HepG2 (cell line): ENCODE results near the gene MAP2K2. TPM values are rescaled to one million over a fixed set of nuclear protein-coding genes. Genes with fewer than 3 reads are reported as not detected.

Source experiments
- BHLHE40 ChIP-seq: IDR thresholded peaks from 2 replicates; pipeline ENCODE4 v1.6.1; 2011; ENCODE audit warnings: low read length, improper control_type of control experiment
- FOSL2 ChIP-seq: sonication (generic); formaldehyde crosslinking; IDR thresholded peaks from 2 replicates; pipeline ENCODE4 v1.4.0; 2020; ENCODE audit warnings: missing genetic modification reagents
- MEIS2 ChIP-seq: sonication (generic); formaldehyde crosslinking; IDR thresholded peaks from 2 replicates; pipeline ENCODE4 v1.9.0; 2021; ENCODE audit warnings: mild to moderate bottlenecking, missing genetic modification reagents
- NAIF1 ChIP-seq: sonication (generic); formaldehyde crosslinking; IDR thresholded peaks from 2 replicates; pipeline ENCODE4 v1.5.0; 2020; ENCODE audit warnings: mild to moderate bottlenecking, missing genetic modification reagents, borderline replicate concordance
- NCOA2 ChIP-seq: sonication (generic); formaldehyde crosslinking; IDR thresholded peaks from 2 replicates; pipeline ENCODE4 v1.8.0; 2022; ENCODE audit warnings: inconsistent platforms
- PTBP1 ChIP-seq: fragments of 200-400 bp; formaldehyde crosslinking; IDR thresholded peaks from 2 replicates; pipeline ENCODE4 v1.6.1; 2018; ENCODE audit warnings: low read length, low read depth; ENCODE audit not compliant: poor library complexity, severe bottlenecking
- REXO4 ChIP-seq: sonication (generic); formaldehyde crosslinking; IDR thresholded peaks from 2 replicates; pipeline ENCODE4 v1.8.0; 2022; ENCODE audit warnings: missing genetic modification reagents, mild to moderate bottlenecking, borderline replicate concordance
- SP2 ChIP-seq: sonication (generic); formaldehyde crosslinking; IDR thresholded peaks from 2 replicates; pipeline ENCODE4 v1.5.1; 2020; ENCODE audit warnings: mild to moderate bottlenecking, missing genetic modification reagents
- TAF1 ChIP-seq: sonication (generic); formaldehyde crosslinking; IDR thresholded peaks from 2 replicates; pipeline ENCODE4 v1.4.0; 2020; ENCODE audit warnings: missing genetic modification reagents
- YY1 ChIP-seq: IDR thresholded peaks from 2 replicates; pipeline ENCODE4 v1.6.1; 2011; ENCODE audit warnings: low read length, low read depth, moderate library complexity, mild to moderate bottlenecking; ENCODE audit not compliant: insufficient read depth, insufficient replicate concordance
- ZNF879 ChIP-seq: sonication (generic); formaldehyde crosslinking; IDR thresholded peaks from 2 replicates; pipeline ENCODE4 v1.8.1; 2023; ENCODE audit warnings: missing genetic modification reagents
- polyA plus RNA-seq, 8 experiments: library from polyadenylated mRNA; depleted of rRNA in 3 of 8; stranded (reverse) in 7 of 8; unstranded in 1 of 8; fragments of >200 nt; fragmentation: Illumina TruSeq in 4 of 8; extraction: Trizol in 4 of 8; gene quantifications; 2 replicates each; pipeline versions ENCODE4 v1.2.1 to v1.2.3, GENCODE V29; 2011 to 2016; ENCODE audit warnings: low read depth in 4 of 8, missing spikeins in 1 of 8, mixed read lengths in 1 of 8; ENCODE audit not compliant: insufficient read depth in 1 of 8
- total RNA-seq, 5 experiments: library from RNA; depleted of rRNA; stranded (reverse); fragments of >200 nt; fragmentation: Illumina TruSeq; extraction: Trizol; gene quantifications; 2 replicates each; pipeline ENCODE4 v1.2.3, GENCODE V29; 2016; ENCODE audit warnings: low read depth in 1 of 5
- TF ChIP-seq, protein P1 (sequence below): sonication (generic); IDR thresholded peaks from 2 replicates; pipeline ENCODE4 v1.6.1; 2016; ENCODE audit warnings: low read depth, borderline replicate concordance
- TF ChIP-seq, protein P2 (sequence below): sonication (generic); formaldehyde crosslinking; IDR thresholded peaks from 2 replicates; pipeline ENCODE4 v1.4.0; 2020; ENCODE audit warnings: mild to moderate bottlenecking, missing genetic modification reagents, borderline replicate concordance
- TF ChIP-seq, protein P3 (sequence below): sonication (generic); formaldehyde crosslinking; IDR thresholded peaks from 2 replicates; pipeline ENCODE4 v1.5.1; 2020; ENCODE audit warnings: mild to moderate bottlenecking, missing genetic modification reagents, moderate library complexity
- TF ChIP-seq, protein P4 (sequence below): sonication (generic); formaldehyde crosslinking; IDR thresholded peaks from 2 replicates; pipeline ENCODE4 v1.4.0; 2020; ENCODE audit warnings: mild to moderate bottlenecking, missing genetic modification reagents
- TF ChIP-seq, protein P5 (sequence below): sonication (generic); formaldehyde crosslinking; IDR thresholded peaks from 2 replicates; pipeline ENCODE4 v1.5.0; 2020; ENCODE audit warnings: missing genetic modification reagents, mild to moderate bottlenecking, borderline replicate concordance

MAP2K2 gene
- total and polyA plus RNA-seq, 2 of the 13 experiments (the other 11 are each of a cell fraction or from before 2014, with no cell fraction given), result 70.3 to 80.9 TPM

DNA sequence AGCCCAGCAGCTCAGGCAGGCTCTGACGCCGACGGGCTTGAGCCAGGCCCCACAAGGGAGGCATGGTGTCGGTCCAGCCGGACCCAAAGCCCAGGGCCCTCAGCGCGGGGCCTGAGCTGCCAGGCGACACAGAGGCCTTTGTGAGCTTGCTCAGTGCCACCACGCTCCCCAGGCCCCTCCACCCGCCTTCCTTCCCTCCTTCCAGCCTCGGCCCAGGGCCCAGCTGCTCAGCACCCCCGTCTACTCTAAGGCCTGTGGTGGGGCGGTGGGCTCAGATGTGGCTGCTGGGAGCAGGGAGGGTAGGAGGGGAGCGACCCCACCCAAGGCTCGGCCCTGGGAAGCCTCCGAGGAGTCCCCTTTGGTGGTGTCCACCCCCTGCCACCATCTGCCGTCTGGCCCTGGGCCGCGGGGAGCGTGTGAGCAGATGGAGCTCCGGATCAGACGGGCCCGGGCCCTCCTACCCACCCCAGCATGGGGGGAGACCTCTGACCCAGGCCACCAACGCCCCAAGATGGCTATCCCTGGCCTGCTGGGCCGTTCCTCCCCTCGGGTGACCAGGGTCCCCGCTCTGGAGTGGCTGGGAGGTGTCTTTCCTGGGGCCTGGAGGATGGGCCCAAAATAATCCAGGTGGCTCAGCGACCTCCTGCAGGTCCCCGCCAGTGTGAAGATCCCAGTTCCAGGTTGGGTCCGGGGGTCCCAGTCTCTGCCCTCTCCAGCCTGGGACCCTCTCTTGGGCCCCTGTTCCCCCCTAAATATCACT is 65.0 kb downstream of the MAP2K2 start (continued):
- TF ChIP-seq, protein P1, sequence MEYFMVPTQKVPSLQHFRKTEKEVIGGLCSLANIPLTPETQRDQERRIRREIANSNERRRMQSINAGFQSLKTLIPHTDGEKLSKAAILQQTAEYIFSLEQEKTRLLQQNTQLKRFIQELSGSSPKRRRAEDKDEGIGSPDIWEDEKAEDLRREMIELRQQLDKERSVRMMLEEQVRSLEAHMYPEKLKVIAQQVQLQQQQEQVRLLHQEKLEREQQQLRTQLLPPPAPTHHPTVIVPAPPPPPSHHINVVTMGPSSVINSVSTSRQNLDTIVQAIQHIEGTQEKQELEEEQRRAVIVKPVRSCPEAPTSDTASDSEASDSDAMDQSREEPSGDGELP, result peak; percentile 10; the same call in 1 of the 2 replicates
- TF ChIP-seq YY1, result peak; percentile 18
- TF ChIP-seq PTBP1, result no peak
- TF ChIP-seq SP2, result no peak
- 0 out of 2 replicates have a peak, but pooled peaks have one; percentile 1 for TF ChIP-seq MEIS2 (CRISPR knock-in tag)
- TF ChIP-seq, protein P2, sequence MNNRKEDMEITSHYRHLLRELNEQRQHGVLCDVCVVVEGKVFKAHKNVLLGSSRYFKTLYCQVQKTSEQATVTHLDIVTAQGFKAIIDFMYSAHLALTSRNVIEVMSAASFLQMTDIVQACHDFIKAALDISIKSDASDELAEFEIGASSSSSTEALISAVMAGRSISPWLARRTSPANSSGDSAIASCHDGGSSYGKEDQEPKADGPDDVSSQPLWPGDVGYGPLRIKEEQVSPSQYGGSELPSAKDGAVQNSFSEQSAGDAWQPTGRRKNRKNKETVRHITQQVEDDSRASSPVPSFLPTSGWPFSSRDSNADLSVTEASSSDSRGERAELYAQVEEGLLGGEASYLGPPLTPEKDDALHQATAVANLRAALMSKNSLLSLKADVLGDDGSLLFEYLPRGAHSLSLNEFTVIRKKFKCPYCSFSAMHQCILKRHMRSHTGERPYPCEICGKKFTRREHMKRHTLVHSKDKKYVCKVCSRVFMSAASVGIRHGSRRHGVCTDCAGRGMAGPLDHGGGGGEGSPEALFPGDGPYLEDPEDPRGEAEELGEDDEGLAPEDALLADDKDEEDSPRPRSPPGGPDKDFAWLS (CRISPR knock-in tag), result no peak
- TF ChIP-seq BHLHE40, result no peak
- no peak; the same call in 1 of the 2 replicates for TF ChIP-seq TAF1 (CRISPR knock-in tag)
- TF ChIP-seq REXO4 (CRISPR knock-in tag), result no peak
- TF ChIP-seq ZNF879 (CRISPR knock-in tag), result no peak
- peak; percentile 41; the same call in 1 of the 2 replicates for TF ChIP-seq NAIF1 (CRISPR knock-in tag)
- no peak for TF ChIP-seq FOSL2
- TF ChIP-seq, protein P3, sequence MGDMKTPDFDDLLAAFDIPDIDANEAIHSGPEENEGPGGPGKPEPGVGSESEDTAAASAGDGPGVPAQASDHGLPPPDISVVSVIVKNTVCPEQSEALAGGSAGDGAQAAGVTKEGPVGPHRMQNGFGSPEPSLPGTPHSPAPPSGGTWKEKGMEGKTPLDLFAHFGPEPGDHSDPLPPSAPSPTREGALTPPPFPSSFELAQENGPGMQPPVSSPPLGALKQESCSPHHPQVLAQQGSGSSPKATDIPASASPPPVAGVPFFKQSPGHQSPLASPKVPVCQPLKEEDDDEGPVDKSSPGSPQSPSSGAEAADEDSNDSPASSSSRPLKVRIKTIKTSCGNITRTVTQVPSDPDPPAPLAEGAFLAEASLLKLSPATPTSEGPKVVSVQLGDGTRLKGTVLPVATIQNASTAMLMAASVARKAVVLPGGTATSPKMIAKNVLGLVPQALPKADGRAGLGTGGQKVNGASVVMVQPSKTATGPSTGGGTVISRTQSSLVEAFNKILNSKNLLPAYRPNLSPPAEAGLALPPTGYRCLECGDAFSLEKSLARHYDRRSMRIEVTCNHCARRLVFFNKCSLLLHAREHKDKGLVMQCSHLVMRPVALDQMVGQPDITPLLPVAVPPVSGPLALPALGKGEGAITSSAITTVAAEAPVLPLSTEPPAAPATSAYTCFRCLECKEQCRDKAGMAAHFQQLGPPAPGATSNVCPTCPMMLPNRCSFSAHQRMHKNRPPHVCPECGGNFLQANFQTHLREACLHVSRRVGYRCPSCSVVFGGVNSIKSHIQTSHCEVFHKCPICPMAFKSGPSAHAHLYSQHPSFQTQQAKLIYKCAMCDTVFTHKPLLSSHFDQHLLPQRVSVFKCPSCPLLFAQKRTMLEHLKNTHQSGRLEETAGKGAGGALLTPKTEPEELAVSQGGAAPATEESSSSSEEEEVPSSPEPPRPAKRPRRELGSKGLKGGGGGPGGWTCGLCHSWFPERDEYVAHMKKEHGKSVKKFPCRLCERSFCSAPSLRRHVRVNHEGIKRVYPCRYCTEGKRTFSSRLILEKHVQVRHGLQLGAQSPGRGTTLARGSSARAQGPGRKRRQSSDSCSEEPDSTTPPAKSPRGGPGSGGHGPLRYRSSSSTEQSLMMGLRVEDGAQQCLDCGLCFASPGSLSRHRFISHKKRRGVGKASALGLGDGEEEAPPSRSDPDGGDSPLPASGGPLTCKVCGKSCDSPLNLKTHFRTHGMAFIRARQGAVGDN (CRISPR knock-in tag), result peak; percentile 78
- TF ChIP-seq, protein P4, sequence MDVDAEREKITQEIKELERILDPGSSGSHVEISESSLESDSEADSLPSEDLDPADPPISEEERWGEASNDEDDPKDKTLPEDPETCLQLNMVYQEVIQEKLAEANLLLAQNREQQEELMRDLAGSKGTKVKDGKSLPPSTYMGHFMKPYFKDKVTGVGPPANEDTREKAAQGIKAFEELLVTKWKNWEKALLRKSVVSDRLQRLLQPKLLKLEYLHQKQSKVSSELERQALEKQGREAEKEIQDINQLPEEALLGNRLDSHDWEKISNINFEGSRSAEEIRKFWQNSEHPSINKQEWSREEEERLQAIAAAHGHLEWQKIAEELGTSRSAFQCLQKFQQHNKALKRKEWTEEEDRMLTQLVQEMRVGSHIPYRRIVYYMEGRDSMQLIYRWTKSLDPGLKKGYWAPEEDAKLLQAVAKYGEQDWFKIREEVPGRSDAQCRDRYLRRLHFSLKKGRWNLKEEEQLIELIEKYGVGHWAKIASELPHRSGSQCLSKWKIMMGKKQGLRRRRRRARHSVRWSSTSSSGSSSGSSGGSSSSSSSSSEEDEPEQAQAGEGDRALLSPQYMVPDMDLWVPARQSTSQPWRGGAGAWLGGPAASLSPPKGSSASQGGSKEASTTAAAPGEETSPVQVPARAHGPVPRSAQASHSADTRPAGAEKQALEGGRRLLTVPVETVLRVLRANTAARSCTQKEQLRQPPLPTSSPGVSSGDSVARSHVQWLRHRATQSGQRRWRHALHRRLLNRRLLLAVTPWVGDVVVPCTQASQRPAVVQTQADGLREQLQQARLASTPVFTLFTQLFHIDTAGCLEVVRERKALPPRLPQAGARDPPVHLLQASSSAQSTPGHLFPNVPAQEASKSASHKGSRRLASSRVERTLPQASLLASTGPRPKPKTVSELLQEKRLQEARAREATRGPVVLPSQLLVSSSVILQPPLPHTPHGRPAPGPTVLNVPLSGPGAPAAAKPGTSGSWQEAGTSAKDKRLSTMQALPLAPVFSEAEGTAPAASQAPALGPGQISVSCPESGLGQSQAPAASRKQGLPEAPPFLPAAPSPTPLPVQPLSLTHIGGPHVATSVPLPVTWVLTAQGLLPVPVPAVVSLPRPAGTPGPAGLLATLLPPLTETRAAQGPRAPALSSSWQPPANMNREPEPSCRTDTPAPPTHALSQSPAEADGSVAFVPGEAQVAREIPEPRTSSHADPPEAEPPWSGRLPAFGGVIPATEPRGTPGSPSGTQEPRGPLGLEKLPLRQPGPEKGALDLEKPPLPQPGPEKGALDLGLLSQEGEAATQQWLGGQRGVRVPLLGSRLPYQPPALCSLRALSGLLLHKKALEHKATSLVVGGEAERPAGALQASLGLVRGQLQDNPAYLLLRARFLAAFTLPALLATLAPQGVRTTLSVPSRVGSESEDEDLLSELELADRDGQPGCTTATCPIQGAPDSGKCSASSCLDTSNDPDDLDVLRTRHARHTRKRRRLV, result 0 out of 2 replicates have a peak, but pooled peaks have one; percentile 4
- no peak for TF ChIP-seq NCOA2 (CRISPR knock-in tag)
- TF ChIP-seq, protein P5, sequence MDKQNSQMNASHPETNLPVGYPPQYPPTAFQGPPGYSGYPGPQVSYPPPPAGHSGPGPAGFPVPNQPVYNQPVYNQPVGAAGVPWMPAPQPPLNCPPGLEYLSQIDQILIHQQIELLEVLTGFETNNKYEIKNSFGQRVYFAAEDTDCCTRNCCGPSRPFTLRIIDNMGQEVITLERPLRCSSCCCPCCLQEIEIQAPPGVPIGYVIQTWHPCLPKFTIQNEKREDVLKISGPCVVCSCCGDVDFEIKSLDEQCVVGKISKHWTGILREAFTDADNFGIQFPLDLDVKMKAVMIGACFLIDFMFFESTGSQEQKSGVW (CRISPR knock-in tag), result no peak
